Stimulated activated CD4-positive, alpha-beta T cell treated with anti-CD3 and anti-CD28 coated beads, Interleukin-4, amount 100 ng/mL, for 1 hour (primary cell): ENCODE data around the gene KRT14.
"Not testable (repeated sequence)": the region's sequence is repeated elsewhere in the genome, so short reads cannot be mapped to it uniquely, and the experiment has no call there.

Experiments used
- DNase-seq: peaks from one replicate; pipeline ENCODE4 v3.0.0-alpha.2; 2020

The KRT14 gene

GRCh38 chr17:41586863-41587495, at the start of gene KRT14:
Gene KRT14 (minus strand): TSS chr17:41586895. CDS start chr17:41586834, 61 bp downstream.
- no peak for DNase-seq

GRCh38 chr17:41635121-41636097, 48.7 kb upstream of the KRT14 start:
- no peak for DNase-seq

GRCh38 chr17:41634639-41635038, 47.9 kb upstream of the KRT14 start:
- no peak for DNase-seq

GRCh38 chr17:41633556-41634199, 47.0 kb upstream of the KRT14 start:
- DNase-seq, result no peak

GRCh38 chr17:41632482-41633105, 45.9 kb upstream of the KRT14 start:
- no peak for DNase-seq

- no peak for DNase-seq
These were observed 45.2 kb upstream of the KRT14 start for GRCh38 chr17:41631898-41632285.

- no peak for DNase-seq
These were observed 44.6 kb upstream of the KRT14 start for GRCh38 chr17:41631025-41631897.

- no peak for DNase-seq
These were observed 43.4 kb upstream of the KRT14 start for GRCh38 chr17:41629826-41630670.

- no peak for DNase-seq
These were observed 42.6 kb upstream of the KRT14 start for GRCh38 chr17:41629316-41629715.

- DNase-seq, result not testable (repeated sequence)
These were observed 42.0 kb upstream of the KRT14 start for GRCh38 chr17:41628621-41629255.

- DNase-seq, result not testable (repeated sequence)
These were observed 41.3 kb upstream of the KRT14 start for GRCh38 chr17:41628073-41628370.

GRCh38 chr17:41627316-41628072, 40.8 kb upstream of the KRT14 start:
- DNase-seq, result no peak

- not testable (repeated sequence) for DNase-seq
These were observed 40.2 kb upstream of the KRT14 start for GRCh38 chr17:41626914-41627295.

GRCh38 chr17:41626028-41626913, 39.6 kb upstream of the KRT14 start:
- not testable (repeated sequence) for DNase-seq

- no peak for DNase-seq
These were observed 38.9 kb upstream of the KRT14 start for GRCh38 chr17:41625602-41626001.

- no peak for DNase-seq
These were observed 37.8 kb upstream of the KRT14 start, which contains the start of gene KRT17 for GRCh38 chr17:41624208-41625101. Gene KRT17 (minus strand): TSS chr17:41624575. CDS start chr17:41624509, 66 bp downstream.

- not testable (repeated sequence) for DNase-seq
These were observed 36.6 kb upstream of the KRT14 start for GRCh38 chr17:41623184-41623861.
